ENCODE data around the gene PRRX2.

The PRRX2 gene

DNA sequence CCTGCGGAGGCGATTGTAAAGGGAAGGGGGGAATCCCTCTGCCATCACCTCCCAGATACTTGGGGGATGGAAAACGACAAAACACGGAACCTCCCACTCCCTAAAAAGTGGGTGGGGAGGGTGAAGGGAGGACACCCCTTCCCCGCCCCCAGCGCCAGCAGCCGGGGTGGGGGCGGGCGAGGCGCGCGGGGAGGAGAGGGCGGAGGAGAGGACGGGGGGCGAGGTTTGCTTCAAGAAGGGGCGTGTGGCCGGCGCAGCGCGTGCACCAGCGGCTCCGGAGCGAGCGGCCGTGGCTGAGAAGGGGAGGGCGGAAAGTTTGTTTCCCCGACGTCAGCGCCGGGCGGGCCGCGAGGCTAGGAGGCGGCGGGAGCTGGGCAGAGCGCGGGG, at the start of gene PRRX2:
Gene PRRX2, plus strand, starts transcription at position 259 of the 387 bp plus-strand sequence. CDS start 221 bp downstream, outside the sequence.
- no peak for DNase-seq (ENCODE audit: low read depth in 2 of 2)
- H3K4me3 ChIP-seq (replicated peaks in 1 of 2; ENCODE audit: low read depth in 2 of 2, low read length in 2 of 2) = peak within 1 kb of the TSS; percentile 7 to 15
- TF ChIP-seq, protein P1, sequence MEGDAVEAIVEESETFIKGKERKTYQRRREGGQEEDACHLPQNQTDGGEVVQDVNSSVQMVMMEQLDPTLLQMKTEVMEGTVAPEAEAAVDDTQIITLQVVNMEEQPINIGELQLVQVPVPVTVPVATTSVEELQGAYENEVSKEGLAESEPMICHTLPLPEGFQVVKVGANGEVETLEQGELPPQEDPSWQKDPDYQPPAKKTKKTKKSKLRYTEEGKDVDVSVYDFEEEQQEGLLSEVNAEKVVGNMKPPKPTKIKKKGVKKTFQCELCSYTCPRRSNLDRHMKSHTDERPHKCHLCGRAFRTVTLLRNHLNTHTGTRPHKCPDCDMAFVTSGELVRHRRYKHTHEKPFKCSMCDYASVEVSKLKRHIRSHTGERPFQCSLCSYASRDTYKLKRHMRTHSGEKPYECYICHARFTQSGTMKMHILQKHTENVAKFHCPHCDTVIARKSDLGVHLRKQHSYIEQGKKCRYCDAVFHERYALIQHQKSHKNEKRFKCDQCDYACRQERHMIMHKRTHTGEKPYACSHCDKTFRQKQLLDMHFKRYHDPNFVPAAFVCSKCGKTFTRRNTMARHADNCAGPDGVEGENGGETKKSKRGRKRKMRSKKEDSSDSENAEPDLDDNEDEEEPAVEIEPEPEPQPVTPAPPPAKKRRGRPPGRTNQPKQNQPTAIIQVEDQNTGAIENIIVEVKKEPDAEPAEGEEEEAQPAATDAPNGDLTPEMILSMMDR (IDR thresholded peaks at IDR 0.05; ENCODE audit: low read depth, low read length) = no peak

DNA sequence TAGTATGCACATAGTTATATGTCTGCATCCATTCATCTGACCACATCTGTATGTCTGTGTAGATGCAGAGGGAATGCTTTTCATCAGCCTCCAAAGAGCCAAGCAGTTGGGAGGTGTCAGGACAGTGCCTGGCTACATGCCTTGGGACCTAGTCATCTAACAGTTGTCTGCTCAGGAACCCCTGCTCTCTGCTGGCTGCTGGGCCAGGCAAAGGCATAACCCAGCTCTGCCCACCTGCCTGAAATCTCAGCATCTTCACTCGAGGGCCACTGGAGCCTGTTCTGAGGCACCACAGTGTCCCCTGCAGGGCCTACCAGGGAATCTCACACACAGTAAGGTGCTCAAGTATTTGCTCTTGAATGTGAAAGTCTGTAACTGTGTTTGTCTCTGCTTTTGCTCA, 48.3 kb upstream of the PRRX2 start:
- TF ChIP-seq, protein P1 (IDR thresholded peaks at IDR 0.05; ENCODE audit: low read depth, low read length) = peak; percentile 79
- peak; percentile 57 to 71 for DNase-seq (ENCODE audit: low read depth in 2 of 2)

DNA sequence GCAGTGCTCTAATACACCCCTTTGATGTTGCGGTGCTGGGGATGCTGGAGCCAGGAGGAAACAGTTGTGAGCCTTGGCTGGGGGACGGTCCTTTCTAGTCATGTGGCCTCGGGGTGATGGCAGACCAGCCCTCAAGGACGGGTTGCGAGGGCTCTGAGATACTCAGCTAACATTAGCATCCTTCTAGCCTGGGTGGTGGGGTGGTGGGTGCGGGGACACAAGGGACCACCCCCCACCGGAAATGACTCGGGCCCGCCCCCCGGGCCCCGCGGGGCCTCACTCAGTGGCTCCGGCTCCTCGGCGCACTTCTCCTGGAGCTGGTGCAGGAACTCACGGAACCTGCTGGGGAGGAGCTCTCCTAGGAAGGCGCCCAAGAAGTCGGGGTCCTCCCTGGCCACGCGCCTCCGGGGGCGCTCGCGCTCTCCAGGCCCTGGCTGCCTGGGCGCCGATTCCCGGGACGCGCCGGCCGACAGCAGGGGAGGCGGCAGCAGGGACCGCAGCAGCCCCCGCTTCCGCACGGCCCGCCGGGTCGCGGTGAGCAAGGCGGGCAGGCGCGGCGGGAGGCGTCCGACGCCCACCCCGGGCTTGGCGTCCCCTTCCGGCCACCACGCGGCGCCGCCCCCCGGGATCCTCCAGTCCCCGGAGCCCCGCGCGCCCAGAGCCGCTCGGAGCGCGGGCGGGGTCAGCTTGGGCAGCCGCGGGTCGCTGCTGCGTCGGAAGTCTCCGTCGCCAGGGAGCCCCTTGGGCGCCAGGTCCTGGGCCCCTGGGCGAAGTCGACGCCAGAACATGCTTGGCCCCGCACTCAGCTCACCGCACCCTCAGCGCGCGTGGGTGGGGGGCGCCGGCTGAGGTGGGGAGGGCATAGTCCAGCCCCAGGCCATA, 45.4 kb upstream of the PRRX2 start:
- TF ChIP-seq, protein P1 (IDR thresholded peaks at IDR 0.05; ENCODE audit: low read depth, low read length) = no peak
- no peak for DNase-seq (ENCODE audit: low read depth in 2 of 2)
- H3K4me3 ChIP-seq (replicated peaks in 1 of 2; ENCODE audit: low read depth in 2 of 2, low read length in 2 of 2) = peak overlapping the region; percentile 36 to 46

More for the DNA sequence above, 48.3 kb upstream of the PRRX2 start:
- H3K4me3 ChIP-seq (replicated peaks in 1 of 2; ENCODE audit: low read depth in 2 of 2, low read length in 2 of 2) = no peak overlapping the region

DNA sequence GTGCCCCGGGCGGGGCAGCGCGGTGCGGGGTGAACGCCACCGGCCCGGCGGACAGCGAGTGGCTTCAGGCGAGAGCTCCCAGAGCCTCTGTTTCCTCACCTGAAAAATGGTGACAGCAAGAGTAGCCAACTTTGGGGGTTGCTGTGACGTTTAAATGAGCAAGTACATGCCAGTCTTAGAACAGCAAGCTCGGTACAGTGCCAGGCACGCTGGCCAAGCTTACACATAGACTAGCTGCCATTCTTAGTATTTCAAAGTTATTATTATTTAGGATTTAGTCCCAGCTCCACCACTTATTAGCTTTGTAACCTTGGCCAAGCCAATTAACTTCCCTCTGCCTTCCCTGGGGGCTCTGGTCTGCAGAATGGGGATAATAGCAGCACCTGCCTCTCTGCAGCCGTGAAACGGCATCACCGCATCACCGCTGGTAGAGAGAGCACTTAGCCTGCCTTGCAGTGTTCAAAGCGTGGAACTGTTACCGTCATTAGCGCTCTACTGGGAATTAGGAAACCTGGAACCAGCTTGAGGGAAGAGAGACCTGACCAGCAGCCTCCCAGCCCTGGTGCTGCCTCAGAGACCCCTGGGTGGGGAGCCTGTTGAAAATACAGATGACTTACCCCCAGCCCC, 44.7 kb upstream of the PRRX2 start, which contains the start of gene C9orf50:
Gene C9orf50, minus strand, starts transcription at position 433 of the 627 bp plus-strand sequence. CDS start 527 bp downstream, outside the sequence.
- DNase-seq (ENCODE audit: low read depth in 2 of 2) = no peak
- TF ChIP-seq, protein P1 (IDR thresholded peaks at IDR 0.05; ENCODE audit: low read depth, low read length) = no peak
- peak within 1 kb of the TSS; percentile 36 to 46 for H3K4me3 ChIP-seq (replicated peaks in 1 of 2; ENCODE audit: low read depth in 2 of 2, low read length in 2 of 2)

DNA sequence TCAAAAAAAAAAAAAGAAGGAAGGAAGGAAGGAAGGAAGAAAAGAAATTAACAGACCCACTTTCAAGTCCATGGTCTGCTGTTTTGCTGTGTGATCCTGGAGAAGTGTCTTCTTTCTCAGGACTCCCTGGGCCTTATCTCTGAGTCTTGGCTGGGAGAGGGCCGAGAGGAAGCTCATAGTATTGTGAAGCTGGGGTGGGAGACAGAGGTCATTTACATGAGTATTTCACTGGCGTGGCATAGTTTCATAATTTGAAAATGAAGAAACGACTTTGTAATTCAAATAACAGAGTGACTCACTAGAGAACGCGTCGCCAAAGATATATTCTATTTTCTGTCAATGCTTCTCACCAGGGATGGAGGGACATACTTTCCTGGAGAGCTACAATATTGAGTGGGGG, 42.1 kb upstream of the PRRX2 start:
- TF ChIP-seq, protein P1 (IDR thresholded peaks at IDR 0.05; ENCODE audit: low read depth, low read length) = no peak
- peak; percentile 83 to 87 for DNase-seq (ENCODE audit: low read depth in 2 of 2)

DNA sequence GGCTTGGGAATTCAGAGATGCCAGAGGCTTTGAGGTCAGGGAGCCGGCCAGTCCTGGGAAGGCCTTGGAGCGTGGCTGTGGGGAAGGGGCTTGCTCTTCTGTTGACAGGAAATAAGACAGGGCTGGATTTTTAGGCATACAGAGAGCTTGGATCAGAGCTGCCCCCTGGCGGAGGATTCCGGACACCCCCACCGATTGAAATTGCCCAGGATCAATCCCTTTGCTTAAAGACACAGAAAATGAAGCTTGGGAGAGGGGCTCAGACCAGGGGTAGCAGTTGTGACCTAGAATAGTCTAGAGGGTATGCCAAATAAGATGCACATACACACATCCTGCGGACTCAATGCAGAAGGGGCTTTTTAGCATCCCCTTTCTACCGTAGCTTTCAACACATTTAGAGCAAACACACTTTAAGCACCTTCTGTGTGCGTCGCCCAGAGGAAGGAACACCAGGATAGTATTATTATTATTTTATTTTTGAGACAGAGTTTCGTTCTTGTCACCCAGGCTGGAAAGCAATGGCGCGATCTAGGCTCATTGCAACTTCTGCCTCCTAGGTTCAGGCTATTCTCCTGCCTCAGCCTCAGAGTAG, 41.2 kb upstream of the PRRX2 start:
- no peak overlapping the region for H3K4me3 ChIP-seq (replicated peaks in 1 of 2; ENCODE audit: low read depth in 2 of 2, low read length in 2 of 2)
- DNase-seq (ENCODE audit: low read depth in 2 of 2) = peak; percentile 60 to 69
- TF ChIP-seq, protein P1 (IDR thresholded peaks at IDR 0.05; ENCODE audit: low read depth, low read length) = peak; percentile 87

More for the DNA sequence above, 42.1 kb upstream of the PRRX2 start:
- H3K4me3 ChIP-seq (replicated peaks in 1 of 2; ENCODE audit: low read depth in 2 of 2, low read length in 2 of 2) = no peak overlapping the region
